ENCODE data around the gene PEX10. TPM values are rescaled to one million over a fixed set of nuclear protein-coding genes. Genes with fewer than 3 reads are reported as not detected.

Gene PEX10
- total RNA-seq, 1 experiment from 2014 or later: 21.9 TPM

GRCh38 chr1:2433196-2433595 lies 20.8 kb upstream of the PEX10 start:
- intact Hi-C loops (cut with micrococcal nuclease; ENCODE audit: unreplicated experiment): no loop called here
- Histone ChIP-seq H3K9me3 (peaks cover 4% of the 10 kb centered on the region; the same call in 1 of the 2 replicates), H3K27me3 (replicated peaks; ENCODE audit: control insufficient read depth, insufficient read depth, low read length) (no peaks in the 10 kb centered on the region), H3K4me3 (ENCODE audit: low read depth, low read length) (no peak overlapping the region), H3K4me1 (no peaks in the 10 kb centered on the region), H3K36me3 (ENCODE audit: control insufficient read depth, insufficient read depth, low read length) (no peaks in the 10 kb centered on the region)
- no TSS peak for BruUV-seq (replicated peaks)
- Mint-ChIP-seq H3K27ac (ENCODE audit: unreplicated experiment) (no peak overlapping the region), H3K36me3 (ENCODE audit: insufficient read depth, unreplicated experiment) (no peaks in the 10 kb centered on the region), H3K4me3 (ENCODE audit: unreplicated experiment) (no peak overlapping the region), H3K27me3 (ENCODE audit: insufficient read depth, unreplicated experiment) (peaks cover 6% of the 10 kb centered on the region), H3K9me3 (ENCODE audit: unreplicated experiment) (no peaks in the 10 kb centered on the region), H3K4me1 (ENCODE audit: low read depth, unreplicated experiment) (no peaks in the 10 kb centered on the region)
- POLR2A ChIA-PET: no interaction called here
- TF ChIP-seq, protein P1, sequence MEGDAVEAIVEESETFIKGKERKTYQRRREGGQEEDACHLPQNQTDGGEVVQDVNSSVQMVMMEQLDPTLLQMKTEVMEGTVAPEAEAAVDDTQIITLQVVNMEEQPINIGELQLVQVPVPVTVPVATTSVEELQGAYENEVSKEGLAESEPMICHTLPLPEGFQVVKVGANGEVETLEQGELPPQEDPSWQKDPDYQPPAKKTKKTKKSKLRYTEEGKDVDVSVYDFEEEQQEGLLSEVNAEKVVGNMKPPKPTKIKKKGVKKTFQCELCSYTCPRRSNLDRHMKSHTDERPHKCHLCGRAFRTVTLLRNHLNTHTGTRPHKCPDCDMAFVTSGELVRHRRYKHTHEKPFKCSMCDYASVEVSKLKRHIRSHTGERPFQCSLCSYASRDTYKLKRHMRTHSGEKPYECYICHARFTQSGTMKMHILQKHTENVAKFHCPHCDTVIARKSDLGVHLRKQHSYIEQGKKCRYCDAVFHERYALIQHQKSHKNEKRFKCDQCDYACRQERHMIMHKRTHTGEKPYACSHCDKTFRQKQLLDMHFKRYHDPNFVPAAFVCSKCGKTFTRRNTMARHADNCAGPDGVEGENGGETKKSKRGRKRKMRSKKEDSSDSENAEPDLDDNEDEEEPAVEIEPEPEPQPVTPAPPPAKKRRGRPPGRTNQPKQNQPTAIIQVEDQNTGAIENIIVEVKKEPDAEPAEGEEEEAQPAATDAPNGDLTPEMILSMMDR (IDR thresholded peaks at IDR 0.05; ENCODE audit: insufficient read depth in 1 of 2, low read depth in 1 of 2, low read length in 1 of 2, severe bottlenecking in 1 of 2, unreplicated experiment in 1 of 2): no peak
- DNase-seq: no peak
- CTCF ChIA-PET: no interaction called here

GRCh38 chr1:2432441-2432844 lies 20.1 kb upstream of the PEX10 start:
- Histone ChIP-seq H3K4me1 (no peaks in the 10 kb centered on the region), H3K27me3 (replicated peaks; ENCODE audit: control insufficient read depth, insufficient read depth, low read length) (no peaks in the 10 kb centered on the region), H3K36me3 (ENCODE audit: control insufficient read depth, insufficient read depth, low read length) (no peaks in the 10 kb centered on the region), H3K4me3 (ENCODE audit: low read depth, low read length) (no peak overlapping the region), H3K9me3 (peaks cover 4% of the 10 kb centered on the region; the same call in 1 of the 2 replicates)
- Mint-ChIP-seq H3K27ac (ENCODE audit: unreplicated experiment) (no peak overlapping the region), H3K9me3 (ENCODE audit: unreplicated experiment) (no peaks in the 10 kb centered on the region), H3K27me3 (ENCODE audit: insufficient read depth, unreplicated experiment) (peaks cover 5% of the 10 kb centered on the region), H3K36me3 (ENCODE audit: insufficient read depth, unreplicated experiment) (no peaks in the 10 kb centered on the region), H3K4me3 (ENCODE audit: unreplicated experiment) (no peak overlapping the region), H3K4me1 (ENCODE audit: low read depth, unreplicated experiment) (no peaks in the 10 kb centered on the region)
- intact Hi-C loops (cut with micrococcal nuclease; ENCODE audit: unreplicated experiment): no loop called here
- ChIA-PET CTCF (no interaction called here), POLR2A (no interaction called here)
- no TSS peak for BruUV-seq (replicated peaks)
- TF ChIP-seq, protein P1 (IDR thresholded peaks at IDR 0.05; ENCODE audit: insufficient read depth in 1 of 2, low read depth in 1 of 2, low read length in 1 of 2, severe bottlenecking in 1 of 2, unreplicated experiment in 1 of 2): no peak
- DNase-seq: no peak

DNA sequence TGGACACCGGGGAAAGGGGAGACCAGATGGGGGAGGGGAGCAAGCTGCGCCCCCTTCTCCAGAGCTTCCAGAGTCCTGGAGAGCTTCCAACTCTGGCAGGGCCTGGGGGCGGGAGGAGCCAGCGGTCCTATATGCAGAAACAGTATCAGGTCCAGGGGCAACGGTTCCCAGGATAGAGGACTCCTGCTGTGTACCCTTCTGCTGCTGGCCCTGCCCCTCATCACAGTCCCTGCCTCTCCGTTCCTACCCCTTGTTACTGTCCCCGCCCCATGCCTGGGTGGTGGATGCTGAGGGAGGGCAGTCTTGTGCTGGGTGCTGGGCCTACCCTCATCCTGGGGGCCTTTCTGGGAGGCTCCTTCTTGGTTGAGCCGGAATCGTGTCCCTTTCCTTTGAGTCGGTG lies 19.2 kb upstream of the PEX10 start:
- intact Hi-C loops (cut with micrococcal nuclease; ENCODE audit: unreplicated experiment): no loop called here
- Histone ChIP-seq H3K27me3 (replicated peaks; ENCODE audit: control insufficient read depth, insufficient read depth, low read length) (no peaks in the 10 kb centered on the region), H3K4me3 (ENCODE audit: low read depth, low read length) (no peak overlapping the region), H3K9me3 (peaks cover 4% of the 10 kb centered on the region; the same call in 1 of the 2 replicates), H3K4me1 (no peaks in the 10 kb centered on the region), H3K36me3 (ENCODE audit: control insufficient read depth, insufficient read depth, low read length) (no peaks in the 10 kb centered on the region)
- ChIA-PET CTCF (no interaction called here), POLR2A (no interaction called here)
- H3K27me3 Mint-ChIP-seq (ENCODE audit: insufficient read depth, unreplicated experiment): peaks cover 2% of the 10 kb centered on the region
- TF ChIP-seq, protein P1 (IDR thresholded peaks at IDR 0.05; ENCODE audit: insufficient read depth in 1 of 2, low read depth in 1 of 2, low read length in 1 of 2, severe bottlenecking in 1 of 2, unreplicated experiment in 1 of 2): no peak
- H3K4me3 Mint-ChIP-seq (ENCODE audit: unreplicated experiment): no peak overlapping the region
- no peaks in the 10 kb centered on the region for H3K4me1 Mint-ChIP-seq (ENCODE audit: low read depth, unreplicated experiment)
- BruUV-seq (replicated peaks): no TSS peak
- no peak for DNase-seq
- H3K27ac Mint-ChIP-seq (ENCODE audit: unreplicated experiment): no peak overlapping the region
- no peaks in the 10 kb centered on the region for H3K9me3 Mint-ChIP-seq (ENCODE audit: unreplicated experiment)
- H3K36me3 Mint-ChIP-seq (ENCODE audit: insufficient read depth, unreplicated experiment): no peaks in the 10 kb centered on the region
